Ectodermal cell (in vitro differentiated cells): ENCODE data around the gene PBX1.

Experiments used
- H3K27ac ChIP-seq: 2 replicates; pipeline ENCODE4 v1.7.0; 2013; ENCODE audit warnings: mild to moderate bottlenecking, low read depth, low read length; ENCODE audit not compliant: insufficient read depth, poor library complexity, severe bottlenecking
- H3K27me3 ChIP-seq: 2 replicates; pipeline ENCODE4 v1.7.0; 2013; ENCODE audit warnings: mild to moderate bottlenecking, low read length; ENCODE audit not compliant: insufficient read depth, control insufficient read depth, poor library complexity, severe bottlenecking
- H3K36me3 ChIP-seq: one replicate; pipeline ENCODE4 v1.7.0; 2013; ENCODE audit warnings: low read length; ENCODE audit not compliant: control insufficient read depth, insufficient read depth
- H3K4me1 ChIP-seq: one replicate; pipeline ENCODE4 v1.7.0; 2013; ENCODE audit warnings: low read length; ENCODE audit not compliant: control insufficient read depth, insufficient read depth
- H3K4me3 ChIP-seq: 2 replicates; pipeline ENCODE4 v1.7.0; 2013; ENCODE audit warnings: low read depth, low read length, control low read depth; ENCODE audit not compliant: insufficient read depth
- H3K9me3 ChIP-seq: 2 replicates; pipeline ENCODE4 v1.7.0; 2013; ENCODE audit warnings: mild to moderate bottlenecking, low read length, moderate library complexity; ENCODE audit not compliant: control insufficient read depth
- WGBS, 2 experiments: methylation state at CpG; one replicate each; pipeline ENCODE4 v1.1.7; 2013; ENCODE audit warnings: missing lambda C conversion rate in 2 of 2; 5-methylcytosine and 5-hydroxymethylcytosine counted together

PBX1 gene

DNA sequence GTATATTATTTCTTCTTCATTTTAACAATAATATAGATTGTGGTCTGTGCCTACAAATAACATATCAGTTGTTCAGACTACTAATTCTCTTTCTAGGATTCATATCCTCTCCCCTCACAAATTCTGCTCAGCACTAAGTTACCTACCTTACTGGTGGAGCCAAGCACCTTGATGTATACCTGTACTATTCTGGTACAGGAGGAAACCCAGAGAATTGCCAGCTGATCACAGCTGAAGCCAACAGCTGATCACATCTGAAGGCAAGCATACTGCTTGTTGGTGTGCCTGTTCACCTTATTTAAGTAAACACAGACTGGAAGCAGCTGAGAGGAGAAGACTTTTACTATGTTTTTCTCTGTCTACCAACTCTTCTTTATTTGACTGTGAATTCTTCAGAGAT, 101.8 kb downstream of the PBX1 start:
- Histone ChIP-seq H3K4me1 (no peaks in the 10 kb centered on the region), H3K9me3 (no peaks in the 10 kb centered on the region), H3K27ac (no peak overlapping the region), H3K27me3 (no peaks in the 10 kb centered on the region), H3K4me3 (no peak overlapping the region), H3K36me3 (no peaks in the 10 kb centered on the region)

DNA sequence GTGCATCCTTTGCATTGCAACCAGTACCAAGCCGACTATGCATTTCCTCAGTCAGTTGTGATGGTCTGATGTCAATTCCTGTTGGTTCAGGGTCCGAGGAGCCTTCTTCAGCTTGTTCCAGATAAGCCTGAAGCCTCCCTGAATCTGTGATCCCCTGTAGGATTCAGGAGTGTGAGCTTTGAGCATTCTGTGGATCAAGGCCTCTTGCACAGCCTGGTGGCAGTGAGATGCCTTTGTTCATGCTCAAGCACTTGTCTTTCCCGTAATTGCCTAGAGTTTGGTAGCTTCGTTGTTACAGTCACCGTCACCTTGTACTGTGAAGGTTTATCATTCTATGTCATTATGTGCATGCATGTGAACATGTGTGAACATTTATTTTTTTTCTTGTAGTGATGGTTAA, 103.5 kb downstream of the PBX1 start:
- Histone ChIP-seq H3K36me3 (no peaks in the 10 kb centered on the region), H3K27ac (no peak overlapping the region), H3K9me3 (no peaks in the 10 kb centered on the region), H3K27me3 (no peaks in the 10 kb centered on the region), H3K4me3 (no peak overlapping the region), H3K4me1 (no peaks in the 10 kb centered on the region)
- WGBS, 2 experiments, result 89 to 90% methylated on average over 5 of the region's 5 CpGs

DNA sequence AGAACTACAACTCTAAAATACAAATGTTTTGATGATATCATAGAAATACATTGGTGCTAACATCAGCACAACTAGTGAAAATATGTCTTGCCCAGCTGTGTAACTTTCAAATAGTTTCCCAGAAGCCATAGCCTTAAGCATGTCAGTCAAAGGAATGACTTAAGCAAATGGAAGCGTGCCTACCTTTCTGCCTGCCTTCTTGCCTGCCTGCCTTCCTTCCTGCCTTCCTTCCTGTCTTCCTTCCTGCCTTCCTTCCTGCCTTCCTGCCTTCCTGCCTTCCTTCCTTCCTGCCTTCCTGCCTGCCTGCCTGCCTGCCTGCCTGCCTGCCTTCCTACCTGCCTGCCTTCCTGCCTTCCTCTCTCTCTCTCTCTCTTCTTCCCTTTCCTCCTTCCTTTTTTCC, 104.0 kb downstream of the PBX1 start:
- WGBS, 2 experiments, result 92 to 96% methylated on average over 1 of the region's 1 CpG
- Histone ChIP-seq H3K9me3 (no peaks in the 10 kb centered on the region), H3K4me1 (no peaks in the 10 kb centered on the region), H3K27me3 (no peaks in the 10 kb centered on the region), H3K4me3 (no peak overlapping the region), H3K36me3 (no peaks in the 10 kb centered on the region), H3K27ac (no peak overlapping the region)

DNA sequence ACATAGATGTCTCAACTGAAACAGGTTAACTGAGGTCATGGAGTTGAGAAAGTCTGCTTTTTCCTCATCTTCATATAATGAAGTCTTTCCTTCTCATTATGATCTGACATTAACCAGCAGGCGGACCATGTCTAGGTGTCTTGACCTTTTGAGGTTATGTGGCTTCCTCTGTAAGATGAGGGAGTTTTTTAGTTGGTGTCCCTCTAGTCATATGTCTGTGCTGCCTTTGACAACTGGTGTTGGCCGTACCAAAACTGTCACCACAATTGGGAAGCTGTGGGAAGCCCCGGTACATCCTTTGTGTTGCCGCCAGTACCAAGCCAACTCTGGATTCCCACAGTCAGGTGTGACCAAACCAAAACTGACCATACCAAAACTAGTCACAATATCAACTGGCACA, 105.1 kb downstream of the PBX1 start:
- Histone ChIP-seq H3K4me3 (no peak overlapping the region), H3K36me3 (no peaks in the 10 kb centered on the region), H3K27ac (no peak overlapping the region), H3K9me3 (no peaks in the 10 kb centered on the region), H3K27me3 (no peaks in the 10 kb centered on the region), H3K4me1 (no peaks in the 10 kb centered on the region)
- 94 to 99% methylated on average over 4 of the region's 4 CpGs for WGBS, 2 experiments

DNA sequence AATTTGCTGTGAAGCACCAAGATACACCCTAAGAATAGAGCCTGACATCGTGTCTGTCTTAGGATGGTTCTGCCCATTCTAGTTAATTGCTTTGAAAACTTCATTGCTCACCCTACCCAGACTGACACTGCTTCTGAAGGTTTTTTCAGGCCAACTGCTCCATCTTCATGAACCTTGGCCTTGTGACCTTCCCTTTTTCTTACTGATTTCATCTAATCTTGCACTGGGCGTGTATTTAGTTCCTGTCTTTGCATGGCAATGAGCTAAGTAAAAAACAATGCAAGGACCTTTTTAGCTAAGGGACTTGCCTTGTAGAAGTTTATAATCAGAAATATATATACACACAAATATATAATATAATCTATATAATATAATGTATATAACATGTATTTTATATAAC, 108.0 kb downstream of the PBX1 start:
- Histone ChIP-seq H3K27me3 (no peaks in the 10 kb centered on the region), H3K27ac (no peak overlapping the region), H3K4me1 (peaks cover 10% of the 10 kb centered on the region), H3K36me3 (no peaks in the 10 kb centered on the region), H3K9me3 (no peaks in the 10 kb centered on the region), H3K4me3 (no peak overlapping the region)
- 89 to 97% methylated on average over 1 to 2 of the region's 2 CpGs for WGBS, 2 experiments

DNA sequence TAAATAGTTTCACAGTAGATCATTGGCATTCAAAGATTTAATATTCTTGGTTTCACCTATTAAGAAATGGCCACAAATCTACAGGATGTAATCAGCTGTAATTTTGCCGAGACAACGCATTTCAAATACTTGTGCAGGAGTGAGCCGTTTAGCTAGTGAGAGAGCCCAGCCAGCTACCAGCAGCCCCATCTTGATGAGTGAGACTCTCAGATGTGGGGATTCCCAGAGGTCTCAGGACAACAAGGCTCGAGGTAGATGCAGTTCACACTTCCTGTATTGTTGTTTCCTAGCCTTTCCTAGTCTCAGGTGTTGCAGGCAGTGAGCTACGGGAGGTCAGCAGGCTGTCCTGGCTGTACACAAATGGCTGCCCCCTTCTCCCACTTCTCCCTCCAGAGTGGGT, 108.6 kb downstream of the PBX1 start:
- Histone ChIP-seq H3K4me3 (no peak overlapping the region), H3K36me3 (no peaks in the 10 kb centered on the region), H3K27me3 (no peaks in the 10 kb centered on the region), H3K4me1 (peaks cover 13% of the 10 kb centered on the region), H3K9me3 (no peaks in the 10 kb centered on the region), H3K27ac (no peak overlapping the region)
- WGBS, 2 experiments, result 90 to 91% methylated on average over 5 of the region's 5 CpGs

DNA sequence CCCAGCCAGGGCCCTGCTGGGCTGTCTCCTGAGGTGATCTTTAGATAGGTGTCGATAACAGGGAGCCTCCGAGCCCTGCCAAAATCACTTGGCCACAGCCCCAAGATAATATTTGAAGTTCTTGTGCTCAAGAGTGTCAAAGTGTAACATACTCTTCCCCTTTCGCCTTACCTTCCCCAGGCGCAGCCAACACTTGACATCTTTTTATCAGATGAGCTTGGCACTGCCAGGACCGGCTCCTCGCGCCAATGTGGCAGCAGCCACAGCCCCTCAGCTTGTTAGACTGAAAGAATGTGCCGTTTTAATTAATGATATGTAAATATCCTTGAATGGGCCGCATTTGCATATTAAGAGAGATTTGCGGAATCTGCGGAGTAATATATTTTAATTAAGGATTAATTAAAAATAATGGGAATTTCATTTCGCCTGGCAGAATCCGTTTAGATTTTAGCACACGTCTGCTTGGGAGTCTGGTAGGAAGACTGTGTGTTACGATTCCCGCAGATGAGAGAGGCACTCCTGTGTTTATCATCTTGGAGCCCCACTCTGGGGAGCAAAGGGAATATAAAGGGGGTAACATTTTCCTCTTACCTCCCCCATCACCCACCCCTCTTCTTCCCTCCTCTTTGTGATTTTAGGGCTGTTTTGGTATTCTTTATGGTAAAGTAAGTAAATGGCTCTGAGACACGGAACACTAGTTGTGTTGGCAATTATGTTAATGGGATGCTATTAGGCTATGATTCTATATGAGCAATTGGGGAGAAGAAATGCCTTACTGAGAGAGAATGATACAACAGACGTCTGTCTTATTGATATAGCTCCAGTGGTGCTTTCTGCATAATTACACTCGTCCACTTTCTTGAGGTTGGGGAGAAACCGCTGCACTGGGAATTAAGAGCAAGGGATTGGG, 109.8 kb downstream of the PBX1 start:
- peaks cover 13% of the 10 kb centered on the region for H3K4me1 ChIP-seq
- H3K4me3 ChIP-seq, result no peak overlapping the region
- WGBS, 2 experiments, result 96 to 97% methylated on average over 20 of the region's 20 CpGs
- H3K9me3 ChIP-seq, result no peaks in the 10 kb centered on the region
- no peaks in the 10 kb centered on the region for H3K27me3 ChIP-seq
- H3K27ac ChIP-seq, result no peak overlapping the region
- H3K36me3 ChIP-seq, result no peaks in the 10 kb centered on the region

DNA sequence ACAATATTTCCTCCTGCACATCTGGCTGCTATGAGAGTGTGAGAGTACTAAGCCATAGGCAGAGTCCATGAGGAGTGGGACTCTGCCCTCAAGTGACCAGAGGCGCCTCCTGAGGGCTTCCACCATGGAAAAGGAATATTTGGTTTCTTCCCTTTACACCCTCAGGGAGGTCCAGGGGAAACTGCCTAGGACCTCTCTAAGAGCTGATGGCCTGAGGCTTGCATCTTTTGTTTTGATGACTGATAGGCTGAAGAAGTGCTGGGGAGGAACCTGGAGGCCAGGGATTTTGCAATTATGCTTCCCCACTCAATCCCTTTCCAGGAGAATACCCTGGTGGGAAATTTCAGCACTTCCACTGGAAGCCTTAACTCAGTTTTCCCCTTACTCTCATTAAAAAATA, 111.0 kb downstream of the PBX1 start:
- peaks cover 13% of the 10 kb centered on the region for H3K4me1 ChIP-seq
- 85 to 91% methylated on average over 1 of the region's 1 CpG for WGBS, 2 experiments
- no peak overlapping the region for H3K4me3 ChIP-seq
- H3K9me3 ChIP-seq, result no peaks in the 10 kb centered on the region
- no peaks in the 10 kb centered on the region for H3K27me3 ChIP-seq
- H3K36me3 ChIP-seq, result no peaks in the 10 kb centered on the region
- no peak overlapping the region for H3K27ac ChIP-seq

DNA sequence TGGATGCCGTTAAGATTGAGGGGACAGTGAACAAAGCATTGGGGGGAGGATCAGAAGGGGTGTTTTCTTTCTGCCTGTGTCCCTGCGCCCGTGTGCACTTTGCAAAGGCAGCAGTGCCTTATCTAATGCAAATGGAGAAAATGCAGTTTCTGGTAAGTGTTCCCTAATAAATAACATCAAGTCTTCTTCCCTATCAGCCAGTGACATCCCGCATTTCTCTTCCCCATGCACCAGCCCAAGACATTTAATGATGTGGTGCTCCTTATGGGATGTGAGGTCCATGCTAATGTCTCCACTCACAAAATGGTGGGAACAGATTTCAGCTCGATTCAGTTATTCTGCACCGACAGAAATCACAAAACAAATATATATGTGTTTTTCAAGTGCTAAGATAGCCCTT, 111.8 kb downstream of the PBX1 start:
- H3K27me3 ChIP-seq, result no peaks in the 10 kb centered on the region
- H3K4me3 ChIP-seq, result no peak overlapping the region
- no peaks in the 10 kb centered on the region for H3K9me3 ChIP-seq
- 70 to 78% methylated on average over 3 to 6 of the region's 6 CpGs for WGBS, 2 experiments
- H3K4me1 ChIP-seq, result peaks cover 13% of the 10 kb centered on the region
- H3K36me3 ChIP-seq, result no peaks in the 10 kb centered on the region
- no peak overlapping the region for H3K27ac ChIP-seq

DNA sequence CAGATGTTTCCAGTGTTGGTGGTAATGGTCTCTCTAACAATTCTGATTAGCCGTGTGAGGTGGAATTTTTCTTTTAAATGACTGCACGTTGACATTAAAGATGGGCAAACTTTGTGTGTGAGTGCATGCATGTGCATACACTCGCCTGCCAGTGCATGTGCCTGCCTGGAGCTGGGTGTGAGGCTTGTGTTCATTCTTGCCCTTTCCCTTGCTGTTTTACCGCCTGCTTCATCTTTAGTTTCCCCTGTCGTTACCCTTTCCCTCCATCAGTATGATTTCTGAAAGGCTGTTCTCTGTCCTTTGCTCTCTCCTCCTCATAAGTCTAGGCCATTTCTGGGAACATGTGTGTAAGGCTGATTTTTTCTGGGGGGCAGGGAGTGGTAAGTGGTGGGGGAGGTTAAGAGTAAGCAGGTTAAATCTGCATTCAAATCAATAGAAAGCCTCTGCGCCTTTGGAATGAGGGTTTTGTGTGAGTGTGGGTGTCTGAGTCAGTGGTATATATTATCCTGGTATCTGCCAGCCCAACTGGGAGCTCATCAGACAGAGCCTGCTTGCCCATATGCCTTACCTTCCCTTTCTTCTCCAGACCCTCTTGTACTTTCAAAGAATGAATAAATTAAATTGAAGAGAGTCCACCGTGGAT, 112.5 kb downstream of the PBX1 start:
- Histone ChIP-seq H3K27me3 (no peaks in the 10 kb centered on the region), H3K36me3 (no peaks in the 10 kb centered on the region), H3K4me3 (no peak overlapping the region), H3K4me1 (peaks cover 13% of the 10 kb centered on the region), H3K9me3 (no peaks in the 10 kb centered on the region), H3K27ac (peak overlapping the region; percentile 53)
- WGBS, 2 experiments, result 66% methylated on average over 6 to 7 of the region's 7 CpGs
